Body of pancreas (tissue), 4 donors: ENCODE data around the gene SPATA25.

ENCODE experiments used
- CTCF ChIP-seq, 7 experiments: fragments of 450-650 bp in 4 of 7; fragments of 200-600 bp in 3 of 7; sonication (generic) in 3 of 7; IDR thresholded peaks; one replicate each; pipeline ENCODE4 v1.5.1; 2016 to 2019; ENCODE audit warnings: antibody characterized with exemption in 7 of 7
- POLR2A ChIP-seq, 3 donors: fragments of 450-650 bp; IDR thresholded peaks; one replicate each; pipeline ENCODE4 v1.6.1; 2016; ENCODE audit warnings: antibody characterized with exemption in 3 of 3, mild to moderate bottlenecking in 2 of 3

- TF ChIP-seq CTCF (IDR thresholded peaks at IDR 0.05) (no peak), POLR2A (IDR thresholded peaks at IDR 0.05) (no peak)
Measured at GRCh38 chr20:45913116-45913515, 25.7 kb upstream of the SPATA25 start.
